ENCODE data around the gene GAD2.
"Not testable (repeated sequence)": the region's sequence is repeated elsewhere in the genome, so short reads cannot be mapped to it uniquely, and the experiment has no call there.

Gene GAD2

GRCh38 chr10:26326851-26327250 lies 110.3 kb downstream of the GAD2 start:
- no peak for DNase-seq

DNA sequence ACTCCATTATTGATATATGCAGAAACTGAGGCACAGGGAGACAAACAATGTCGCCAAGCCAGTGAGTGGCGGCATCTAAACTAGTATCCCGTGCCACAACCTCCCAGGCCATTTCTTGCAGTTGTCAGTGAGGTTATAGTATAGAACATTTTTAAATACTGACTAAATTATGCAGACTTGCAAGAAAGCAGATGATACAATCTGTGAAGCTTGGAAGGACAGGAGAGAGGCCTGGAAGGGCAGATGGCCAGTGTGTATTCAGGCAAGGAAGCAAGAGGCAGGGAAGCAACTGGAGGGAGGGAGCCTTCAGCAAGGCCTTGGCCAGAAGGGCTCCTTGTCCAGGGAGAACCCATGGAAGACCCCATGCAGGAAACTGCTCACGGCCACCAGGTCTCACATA lies 111.2 kb downstream of the GAD2 start:
- no peak for DNase-seq

DNA sequence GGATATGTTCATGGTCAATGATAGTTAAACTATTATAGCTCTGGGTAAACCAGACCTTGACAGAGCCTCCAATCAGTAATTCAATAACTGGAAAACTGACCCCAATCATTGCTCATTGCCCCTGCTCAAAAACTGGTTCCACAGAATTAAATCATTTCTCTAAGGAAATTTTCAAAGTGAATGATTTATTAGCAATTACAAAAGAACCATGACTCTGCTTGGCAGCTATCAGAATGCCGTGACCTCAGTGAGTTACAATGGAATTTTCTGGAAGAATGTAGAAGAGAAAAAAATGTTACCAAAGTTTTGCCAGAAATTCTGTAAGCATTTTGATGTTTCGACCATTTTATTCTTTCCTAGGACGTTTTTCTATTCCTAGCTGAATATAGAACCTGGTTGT lies 114.8 kb downstream of the GAD2 start:
- no peak for DNase-seq

DNA sequence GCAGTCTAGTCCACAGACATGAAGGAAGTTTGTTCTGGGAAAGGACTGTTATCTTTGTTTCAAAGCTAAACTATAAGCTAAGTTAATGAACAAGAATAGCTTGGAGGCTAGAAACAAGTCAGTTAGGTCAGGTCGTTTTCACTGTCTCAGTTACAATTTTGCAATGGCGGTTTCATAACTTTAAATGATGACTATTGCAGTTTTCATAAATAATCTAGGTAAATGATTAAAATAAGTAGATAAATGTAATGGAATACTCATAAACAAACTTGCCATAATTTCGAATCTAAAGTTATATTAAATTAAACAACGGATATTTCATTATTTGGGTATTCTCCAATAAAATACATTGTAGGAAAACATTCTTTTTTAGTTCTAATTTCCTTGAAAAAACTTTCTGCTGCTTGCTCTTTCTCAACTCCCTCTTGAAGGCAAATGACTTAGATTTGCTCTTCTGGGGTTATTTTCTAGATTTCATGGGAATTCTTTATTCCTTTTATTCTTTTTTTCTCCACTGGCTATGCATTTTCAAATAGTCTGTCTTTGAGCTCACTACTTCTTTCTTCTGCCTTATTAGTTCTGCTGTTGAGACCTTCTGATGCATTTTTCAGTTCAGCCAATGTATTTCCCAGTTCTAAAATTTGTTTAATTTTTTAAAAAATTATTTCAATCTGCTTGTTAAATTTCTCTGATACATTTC lies 117.8 kb downstream of the GAD2 start:
- no peak for DNase-seq

DNA sequence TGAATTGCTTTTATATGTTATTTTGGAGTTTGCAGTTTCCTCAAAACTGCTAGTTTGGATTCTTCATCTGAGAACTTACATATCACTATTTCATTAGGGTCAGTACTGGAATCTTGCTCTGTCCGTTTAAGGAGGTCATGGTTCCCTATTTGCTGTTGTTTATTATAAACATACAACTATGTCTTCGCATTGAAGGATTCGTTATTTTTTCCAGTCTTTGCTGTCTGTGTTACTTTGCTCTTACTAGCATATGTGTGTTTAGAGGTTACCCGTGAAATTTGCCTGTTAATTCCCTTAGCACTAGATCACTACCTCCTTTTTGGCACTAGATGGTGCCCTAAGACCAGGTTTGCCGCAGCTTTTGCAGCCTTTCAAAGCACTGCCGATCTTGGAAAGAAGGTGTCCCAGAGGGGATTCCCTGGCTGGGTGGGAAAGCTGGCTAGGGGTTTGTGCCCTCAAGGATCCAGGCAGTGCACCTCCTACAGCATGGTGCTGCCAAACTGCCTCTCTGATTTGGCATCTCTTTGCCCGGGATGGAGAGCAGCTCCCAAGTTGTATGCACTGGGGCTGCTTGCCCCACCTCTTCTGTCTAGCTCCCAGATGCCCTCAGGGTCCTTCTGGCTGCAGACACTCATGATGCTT lies 118.5 kb downstream of the GAD2 start:
- DNase-seq, result peak; percentile 78

- DNase-seq, result no peak
Observed at GRCh38 chr10:26335574-26336093, 119.1 kb downstream of the GAD2 start.

DNA sequence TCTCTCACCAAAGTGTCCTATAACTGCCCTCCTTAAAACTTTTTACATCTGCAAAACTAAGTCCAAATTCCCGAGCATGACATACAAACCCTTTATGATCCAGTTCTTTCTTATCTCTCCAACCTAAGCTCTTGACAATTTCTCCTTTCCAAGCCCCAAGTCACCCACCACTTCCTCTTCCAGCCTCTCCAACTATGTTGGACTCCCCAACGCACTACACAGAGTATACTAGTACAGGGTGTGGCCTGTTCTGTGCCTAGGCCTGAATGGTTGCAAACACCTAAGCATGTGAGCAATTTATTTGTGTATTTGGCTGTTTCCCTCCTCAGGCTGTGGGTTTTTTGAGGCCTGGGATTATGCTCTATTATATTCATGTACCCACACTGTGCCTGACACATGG lies 120.4 kb downstream of the GAD2 start:
- no peak for DNase-seq

DNA sequence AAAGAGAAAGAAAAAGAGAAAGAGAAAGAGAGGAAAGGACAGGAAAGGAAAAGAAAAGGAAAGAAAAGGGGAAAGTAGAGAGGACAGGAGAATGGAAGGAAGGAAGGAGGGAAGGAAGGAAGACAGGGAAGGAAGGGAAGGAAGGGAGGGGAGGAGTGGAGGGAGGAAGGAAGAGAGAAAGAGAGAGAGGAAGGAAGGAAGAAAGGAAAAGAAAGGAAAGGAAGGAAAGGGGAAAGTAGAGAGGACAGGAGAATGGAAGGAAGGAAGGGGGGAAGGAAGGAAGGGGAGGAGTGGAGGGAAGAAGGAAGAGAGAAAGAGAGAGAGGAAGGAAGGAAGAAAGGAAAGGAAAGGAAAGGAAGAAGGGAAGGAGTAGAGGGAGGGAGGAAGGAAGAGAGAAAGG lies 125.1 kb downstream of the GAD2 start:
- no peak for DNase-seq

DNA sequence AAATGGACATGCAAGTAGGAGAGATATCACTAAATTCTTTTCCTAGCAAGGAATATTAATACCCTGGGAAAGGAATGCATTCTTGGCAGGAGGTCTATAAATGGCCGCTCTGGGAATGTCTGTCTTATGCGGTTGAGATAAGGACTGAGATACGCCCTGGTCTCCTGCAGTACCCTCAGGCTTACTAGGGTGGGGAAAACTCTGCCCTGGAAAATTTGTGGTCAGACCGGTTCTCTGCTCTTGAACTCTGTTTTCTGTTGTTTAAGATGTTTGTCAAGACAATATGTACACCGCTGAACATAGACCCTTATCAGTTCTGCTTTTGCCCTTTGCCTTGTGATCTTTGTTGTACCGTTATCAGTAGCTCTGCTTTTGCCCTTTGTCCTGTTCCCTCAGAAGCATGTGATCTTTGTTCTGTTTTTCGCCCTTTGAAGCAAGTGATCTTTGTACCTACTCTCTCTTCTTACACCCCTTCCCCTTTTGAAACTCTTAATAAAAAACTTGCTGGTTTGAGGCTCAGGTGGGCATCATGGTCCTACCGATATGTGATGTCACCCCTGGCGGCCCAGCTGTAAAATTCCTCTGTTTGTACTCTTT lies 132.3 kb downstream of the GAD2 start:
- DNase-seq, result not testable (repeated sequence)

Data from activated CD8-positive, alpha-beta memory T cell treated with anti-CD3 and anti-CD28 coated beads, Interleukin-2, amount 50 U/mL, for 48 hours (primary cell).